A549 (cell line): ENCODE measurements around the gene IL20RA. TPM values are rescaled to one million over a fixed set of nuclear protein-coding genes. Genes with fewer than 3 reads are reported as not detected.

ENCODE experiments used
- ATAC-seq, 2 experiments: fragments of 200-7000 bp in 1 of 2; fragments of >200 bp in 1 of 2; cut with Nextera tagmentation in 1 of 2; cut with Tn5 transposase in 1 of 2; 3 replicates each; pipeline versions ENCODE4 v1.8.0 to v1.9.1; 2018 to 2020; ENCODE audit warnings: mild to moderate bottlenecking in 1 of 2, moderate library complexity in 1 of 2
- CTCF ChIA-PET: fragments of 300-600 bp; sonication (Branson Sonifier 250); formaldehyde crosslinking; extraction: SDS; loops from one replicate; lab custom pipeline; 2021; ENCODE audit warnings: antibody characterized with exemption, inconsistent platforms; lab: Yijun Ruan, JAX
- POLR2A ChIA-PET: fragments of 350-600 bp; formaldehyde crosslinking; extraction: SDS; loops from one replicate; lab custom pipeline; 2021; ENCODE audit warnings: antibody characterized with exemption, inconsistent platforms; lab: Yijun Ruan, JAX
- DNase-seq, 2 experiments: peaks; one replicate each; pipeline versions ENCODE4 v3.0.0 to v3.0.0-alpha.2; 2011 to 2016; ENCODE audit warnings: low read depth in 1 of 2, low spot score in 1 of 2
- FAIRE-seq: peaks from 2 replicates; lab custom pipeline; 2011; peaks lifted over from hg19 to GRCh38; lab: Jason Lieb, UNC
- H3K27ac ChIP-seq, 2 experiments: fragments of >200 bp; sonication (Bioruptor Twin); formaldehyde crosslinking; 3 replicates each; pipeline ENCODE4 v1.5.1; 2016 to 2017
- H3K4me1 ChIP-seq: fragments of >200 bp; sonication (Bioruptor Twin); formaldehyde crosslinking; 3 replicates; pipeline ENCODE4 v1.6.1; 2016
- H3K4me2 ChIP-seq: fragments of >200 bp; sonication (Bioruptor Twin); formaldehyde crosslinking; 3 replicates; pipeline ENCODE4 v1.6.1; 2016
- H3K4me3 ChIP-seq: fragments of >200 bp; sonication (Bioruptor Twin); formaldehyde crosslinking; 3 replicates; pipeline ENCODE4 v1.5.1; 2016
- H3K9me3 ChIP-seq: fragments of >200 bp; sonication (Bioruptor Twin); formaldehyde crosslinking; 3 replicates; pipeline ENCODE4 v1.6.1; 2016
- BHLHE40 ChIP-seq: IDR thresholded peaks from 2 replicates; pipeline ENCODE4 v1.6.1; 2012; ENCODE audit warnings: low read depth, low read length, inconsistent platforms
- CBX2 ChIP-seq: fragments of 200-600 bp; sonication (generic); IDR thresholded peaks from 2 replicates; pipeline ENCODE4 v1.6.1; 2016; ENCODE audit warnings: low read depth, mild to moderate bottlenecking, borderline replicate concordance
- CEBPB ChIP-seq, 2 experiments: fragments of >200 bp in 1 of 2; sonication (Bioruptor Twin) in 1 of 2; formaldehyde crosslinking in 1 of 2; IDR thresholded peaks; 2 replicates each; pipeline ENCODE4 v1.6.1; 2012 to 2016
- CHD4 ChIP-seq: fragments of 200-600 bp; sonication (generic); IDR thresholded peaks from 2 replicates; pipeline ENCODE4 v1.6.1; 2016; ENCODE audit warnings: antibody characterized with exemption, mild to moderate bottlenecking, borderline replicate concordance
- ELK1 ChIP-seq: fragments of 150-350 bp; IDR thresholded peaks from 2 replicates; pipeline ENCODE4 v1.6.1; 2014; ENCODE audit warnings: low read depth, mild to moderate bottlenecking, low read length
- FOXS1 ChIP-seq: fragments of 250-450 bp; sonication (Bioruptor Pico); IDR thresholded peaks from 2 replicates; pipeline ENCODE4 v1.5.0; 2020; ENCODE audit warnings: mild to moderate bottlenecking, moderate library complexity
- HDAC2 ChIP-seq: fragments of 200-600 bp; sonication (generic); IDR thresholded peaks from 2 replicates; pipeline ENCODE4 v1.6.1; 2016
- HEYL ChIP-seq: fragments of 250-450 bp; sonication (Bioruptor Pico); IDR thresholded peaks from 2 replicates; pipeline ENCODE4 v1.8.0; 2021; ENCODE audit warnings: mild to moderate bottlenecking, moderate library complexity
- HMGXB4 ChIP-seq: fragments of 250-450 bp; sonication (Bioruptor Pico); IDR thresholded peaks from 2 replicates; pipeline ENCODE4 v1.5.0; 2021; ENCODE audit warnings: mild to moderate bottlenecking, moderate library complexity, borderline replicate concordance
- HOXA7 ChIP-seq: fragments of 250-450 bp; sonication (Bioruptor Pico); IDR thresholded peaks from 2 replicates; pipeline ENCODE4 v1.5.0; 2020; ENCODE audit warnings: mild to moderate bottlenecking, moderate library complexity
- HOXB13 ChIP-seq: fragments of 250-450 bp; sonication (Bioruptor Pico); IDR thresholded peaks from 2 replicates; pipeline ENCODE4 v1.5.0; 2020; ENCODE audit warnings: low read depth, mild to moderate bottlenecking, moderate library complexity
- JUN ChIP-seq, 2 experiments: fragments of >200 bp; sonication (Bioruptor Twin); formaldehyde crosslinking; IDR thresholded peaks; 2 replicates in 1 of 2; 3 replicates in 1 of 2; pipeline ENCODE4 v1.6.1; 2016 to 2017
- KDM1A ChIP-seq: fragments of 200-600 bp; sonication (generic); IDR thresholded peaks from 2 replicates; pipeline ENCODE4 v1.6.1; 2016; ENCODE audit warnings: low read depth, mild to moderate bottlenecking
- MYC ChIP-seq: IDR thresholded peaks from 2 replicates; pipeline ENCODE4 v1.6.1; 2012; ENCODE audit warnings: mild to moderate bottlenecking, inconsistent platforms, low read length, improper control_type of control experiment, borderline replicate concordance
- NFE2L2 ChIP-seq: fragments of 150-350 bp; conservative IDR thresholded peaks from 2 replicates; pipeline ENCODE4 v1.6.1; 2014; ENCODE audit warnings: low read length
- NR3C1 ChIP-seq: fragments of >200 bp; sonication (Bioruptor Twin); formaldehyde crosslinking; IDR thresholded peaks from 3 replicates; pipeline ENCODE4 v1.6.1; 2017
- POLR2A ChIP-seq: IDR thresholded peaks from 2 replicates; pipeline ENCODE4 v1.6.1; 2012; ENCODE audit warnings: mild to moderate bottlenecking, low read length
- POLR2AphosphoS2 ChIP-seq: conservative IDR thresholded peaks from 2 replicates; pipeline ENCODE4 v1.6.1; 2012; ENCODE audit warnings: low read length, improper control_type of control experiment, inconsistent platforms
- RAD21 ChIP-seq, 2 experiments: fragments of >200 bp in 1 of 2; sonication (Bioruptor Twin) in 1 of 2; formaldehyde crosslinking in 1 of 2; IDR thresholded peaks in 1 of 2; conservative IDR thresholded peaks in 1 of 2; 2 replicates in 1 of 2; 3 replicates in 1 of 2; pipeline ENCODE4 v1.6.1; 2012 to 2018; ENCODE audit warnings: inconsistent platforms in 1 of 2
- RARB ChIP-seq: fragments of 250-450 bp; sonication (Bioruptor Pico); IDR thresholded peaks from 2 replicates; pipeline ENCODE4 v1.8.0; 2021; ENCODE audit warnings: mild to moderate bottlenecking, moderate library complexity
- REST ChIP-seq: fragments of 200-600 bp; sonication (generic); IDR thresholded peaks from 2 replicates; pipeline ENCODE4 v1.6.1; 2016; ENCODE audit warnings: antibody characterized with exemption, mild to moderate bottlenecking, moderate library complexity
- RNF2 ChIP-seq: fragments of 200-600 bp; sonication (generic); IDR thresholded peaks from 2 replicates; pipeline ENCODE4 v1.6.1; 2016; ENCODE audit warnings: low read depth, mild to moderate bottlenecking, antibody characterized with exemption, moderate library complexity, borderline replicate concordance
- SMC3 ChIP-seq: fragments of >200 bp; sonication (Bioruptor Twin); formaldehyde crosslinking; IDR thresholded peaks from 3 replicates; pipeline ENCODE4 v1.6.1; 2018; ENCODE audit warnings: inconsistent platforms
- ZFP36 ChIP-seq: fragments of 450-650 bp; IDR thresholded peaks from 2 replicates; pipeline ENCODE4 v1.6.1; 2014; ENCODE audit warnings: borderline replicate concordance; ENCODE audit not compliant: partially characterized antibody
- WGBS: methylation state at CpG from one replicate; pipeline ENCODE4 v1.1.6; 2017; ENCODE audit errors: missing lambda C conversion rate; 5-methylcytosine and 5-hydroxymethylcytosine counted together
- polyA plus RNA-seq, 4 experiments: library from polyadenylated mRNA; depleted of rRNA in 3 of 4; stranded (reverse); fragments of >200 nt; fragmentation: RNase III in 1 of 4; extraction: RNeasy Plus Mini Kit Qiagen cat#74134 plus additional on column Dnase treatment in 1 of 4; gene quantifications; 2 replicates in 3 of 4; 3 replicates in 1 of 4; pipeline ENCODE4 v1.2.3, GENCODE V29; 2011 to 2017

The IL20RA gene
- polyA plus RNA-seq, 2 of the 4 experiments (the other 2 are of a cell fraction), result 0.08 TPM; not detected in 1

- no peaks in the 10 kb centered on the region for H3K4me1 ChIP-seq
- TF ChIP-seq ZFP36, result no peak
- TF ChIP-seq NR3C1, result no peak
- no peak overlapping the region for H3K4me2 ChIP-seq
- DNase-seq, result no peak
- H3K9me3 ChIP-seq, result no peaks in the 10 kb centered on the region
- ATAC-seq, result no peak; a peak in 1 of 6 replicates
- H3K4me3 ChIP-seq, result no peak overlapping the region
- 62% methylated on average over 5 of the region's 5 CpGs for WGBS
- CTCF ChIA-PET, result interaction anchor here (1.2 to 8.2 kb wide), 3 partner anchors 34 to 536 kb away, joined by 3 to 56 read pairs (median 4); no protein-coding TSS in a partner anchor
- POLR2A ChIA-PET, result no interaction called here
- no peak for FAIRE-seq
- no peak overlapping the region for H3K27ac ChIP-seq
These were observed 75.3 kb downstream of the IL20RA start for GRCh38 chr6:136969433-136969832.

GRCh38 chr6:136968837-136969236 is 75.9 kb downstream of the IL20RA start:
- no peak for FAIRE-seq
- TF ChIP-seq CHD4 (no peak), MYC (no peak), RNF2 (no peak), HOXB13 (no peak), CBX2 (no peak), CEBPB (IDR thresholded peaks at IDR 0.05) (no peak), HMGXB4 (CRISPR knock-in tag) (no peak), FOXS1 (CRISPR knock-in tag) (no peak), NR3C1 (no peak), HEYL (CRISPR knock-in tag) (no peak), RARB (no peak), NFE2L2 (no peak)
- TF ChIP-seq, all 56 proteins: peak for 0
- Histone ChIP-seq H3K9me3 (no peaks in the 10 kb centered on the region), H3K27ac (no peak overlapping the region), H3K4me3 (no peak overlapping the region), H3K4me2 (no peak overlapping the region), H3K4me1 (no peaks in the 10 kb centered on the region)
- 73% methylated on average over 7 of the region's 7 CpGs for WGBS
- ChIA-PET POLR2A (no interaction called here), CTCF (interaction anchor here (1.0 to 8.2 kb wide), 5 partner anchors 11 to 536 kb away, joined by 3 to 56 read pairs (median 4); no protein-coding TSS in a partner anchor)
- ATAC-seq, result no peak
- no peak for DNase-seq

GRCh38 chr6:136967876-136968752 is 76.7 kb downstream of the IL20RA start:
- 41% methylated on average over 19 of the region's 19 CpGs for WGBS
- POLR2A ChIA-PET, result no interaction called here
- Histone ChIP-seq H3K9me3 (no peaks in the 10 kb centered on the region), H3K4me2 (peak overlapping the region; percentile 58), H3K4me3 (no peak overlapping the region), H3K27ac (no peak overlapping the region; a peak in 1 of 6 replicates), H3K4me1 (no peaks in the 10 kb centered on the region)
- no peak for FAIRE-seq
- peak; percentile 72 to 77 for DNase-seq
- CTCF ChIA-PET, result interaction anchor here (0.9 to 8.2 kb wide), 6 partner anchors 11 to 537 kb away, joined by 3 to 56 read pairs (median 4); no protein-coding TSS in a partner anchor
- peak; percentile 97 to 100 for ATAC-seq
- TF ChIP-seq BHLHE40, result no peak
- TF ChIP-seq RNF2, result no peak
- TF ChIP-seq REST, result peak; percentile 14; the same call in 1 of the 2 replicates
- no peak for TF ChIP-seq RARB
- TF ChIP-seq POLR2AphosphoS2, result no peak
- TF ChIP-seq SMC3, result peak; percentile 64
- no peak for TF ChIP-seq JUN (IDR thresholded peaks at IDR 0.05)
- no peak for TF ChIP-seq HOXA7
- no peak for TF ChIP-seq KDM1A
- TF ChIP-seq ELK1, result no peak
- TF ChIP-seq POLR2A, result no peak
- no peak for TF ChIP-seq HDAC2
- peak; percentile 71 to 72 for TF ChIP-seq RAD21 (conservative IDR thresholded peaks at IDR 0.05 in 1 of 2, IDR thresholded peaks at IDR 0.05 in 1 of 2)
